ENCODE data around the gene TMEM163.

DNA sequence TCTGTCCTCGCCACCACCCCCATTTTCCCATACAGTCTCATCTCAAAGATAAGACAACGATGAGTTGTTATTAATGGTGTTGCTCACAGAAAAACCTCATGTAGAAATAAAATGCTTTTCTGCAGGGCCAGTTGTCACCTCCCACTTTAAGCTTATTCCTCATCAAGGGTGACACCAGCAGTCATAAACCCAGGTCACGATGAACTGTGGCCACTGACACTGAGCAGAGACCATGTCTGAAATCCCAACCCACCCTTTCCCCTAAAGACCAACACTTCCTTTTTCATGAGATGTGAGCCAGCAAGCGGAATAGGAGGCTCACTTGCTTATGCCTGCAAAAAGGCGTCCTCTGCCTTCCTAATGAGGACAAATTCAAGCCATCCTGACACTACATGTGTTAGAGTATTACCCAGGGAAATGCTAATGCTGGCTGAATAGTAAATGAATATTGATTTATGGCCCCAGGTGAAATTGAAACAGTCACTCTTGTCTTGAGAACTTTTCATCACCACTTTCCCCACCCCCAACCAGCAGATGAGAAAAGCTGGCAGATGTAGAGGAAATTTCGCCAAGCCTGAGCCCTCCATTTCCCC, 236.6 kb downstream of the TMEM163 start:
- TF ChIP-seq EZH2phosphoT487 (IDR thresholded peaks at IDR 0.05) (no peak), CTCF (IDR thresholded peaks at IDR 0.05) (no peak), EZH2 (IDR thresholded peaks at IDR 0.05) (no peak)

Data from neural progenitor cell (in vitro differentiated cells).